Heart left ventricle (tissue), 13 donors: Measurements from ENCODE around the gene GTPBP8.

Source experiments
- CTCF ChIP-seq, 12 donors: fragments of 200-600 bp; sonication (generic) in 4 of 12; IDR thresholded peaks; one replicate each; pipeline versions ENCODE4 v1.5.0 to v1.8.0; 2018 to 2022; ENCODE audit warnings: antibody characterized with exemption in 12 of 12, mild to moderate bottlenecking in 5 of 12
- POLR2A ChIP-seq, 2 donors: fragments of 450-650 bp; IDR thresholded peaks; one replicate each; pipeline ENCODE4 v1.6.1; 2017; ENCODE audit warnings: antibody characterized with exemption in 2 of 2, mild to moderate bottlenecking in 2 of 2, moderate library complexity in 2 of 2
- donor health status: ischemic (EF 13 %, LVEDD 7.1; RV severe dilation, severe dysfunction).
- donor health status: DM: no; HTN: yes; CAD: no.
- donor health status: DM: no; HTN: no; CAD: no.
- donor health status: ischemic (EF 25% LVEDD 6.9; RV normal size, moderate dysfunction).
- donor health status: ischemic (EF 25% LVEDD 5.7; RV mildly dilated, moderate dysfunction).
- donor health status: ischemic (EF 35%, LVEDD 5.7; RV mildly dilated, moderate dysfunction).
- donor health status: nonischemic (EF 11% LVEDD 7.7; RV severe dilation, severe dysfunction).
- donor health status: DM: yes; HTN: yes; CAD: no.
- donor health status: PGD.
- donor health status: ischemic (EF 29% LVEDD 5.4; RV normal size, mild dysfunction).
- donor health status: nonischemic (EF 23%, LVEDD 6.1; RV moderate dilation, normal function).

DNA sequence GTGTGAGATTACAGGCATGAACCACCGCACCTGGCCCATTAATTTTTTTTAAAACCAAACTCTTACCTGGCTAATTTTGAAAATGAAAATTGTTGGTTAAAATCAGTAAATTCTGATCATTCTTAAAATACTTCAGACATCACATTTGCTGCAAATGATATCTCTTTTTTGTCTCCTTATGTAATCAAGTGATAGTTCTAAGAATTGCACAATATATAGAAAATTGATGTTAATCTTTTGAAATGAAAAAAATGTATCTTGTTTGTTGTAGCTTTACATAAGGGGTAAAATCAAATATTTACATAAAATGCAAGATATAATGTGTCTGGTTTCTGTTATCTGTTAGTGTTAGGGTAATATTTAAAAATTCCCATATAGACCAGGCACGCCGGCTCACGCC, 5.0 kb downstream of the GTPBP8 start:
- TF ChIP-seq CTCF (IDR thresholded peaks at IDR 0.05) (no peak), POLR2A (IDR thresholded peaks at IDR 0.05) (no peak)
